Natural killer cell (primary cell): ENCODE results near the gene OSBPL1A. TPM values are rescaled to one million over a fixed set of nuclear protein-coding genes. Genes with fewer than 3 reads are reported as not detected.

ENCODE experiments used
- ATAC-seq, 3 donors: fragments of 150-1000 bp in 2 of 3; fragments of 200-7000 bp in 1 of 3; cut with Tn5 transposase; 1 replicate in 1 of 3; 2 replicates in 2 of 3; pipeline ENCODE4 v1.10.0; 2021; ENCODE audit warnings: mild to moderate bottlenecking in 2 of 3, moderate library complexity in 2 of 3
- DNase-seq, 2 donors: peaks; one replicate each; pipeline versions ENCODE4 v3.0.0 to v3.0.0-alpha.2; 2013 to 2021; ENCODE audit warnings: mixed read lengths in 1 of 2
- H3K27ac ChIP-seq: one replicate; pipeline ENCODE4 v1.5.1; 2013; ENCODE audit warnings: mild to moderate bottlenecking, low read length
- H3K27me3 ChIP-seq: one replicate; pipeline ENCODE4 v1.6.1; 2013; ENCODE audit warnings: low read length; ENCODE audit not compliant: control insufficient read depth, insufficient read depth
- H3K36me3 ChIP-seq: one replicate; pipeline ENCODE4 v1.6.1; 2013; ENCODE audit warnings: low read length; ENCODE audit not compliant: control insufficient read depth, insufficient read depth
- H3K4me1 ChIP-seq: one replicate; pipeline ENCODE4 v1.6.1; 2013; ENCODE audit warnings: low read length; ENCODE audit not compliant: control insufficient read depth, insufficient read depth
- H3K4me3 ChIP-seq: one replicate; pipeline ENCODE4 v1.5.1; 2013; ENCODE audit warnings: low read length
- H3K9me3 ChIP-seq: one replicate; pipeline ENCODE4 v1.6.1; 2013; ENCODE audit warnings: low read length; ENCODE audit not compliant: control insufficient read depth, insufficient read depth
- H3K27ac Mint-ChIP-seq, 2 donors: one replicate each; pipeline ENCODE4 v1.8.0; 2022; ENCODE audit warnings: mild to moderate bottlenecking in 2 of 2, mixed read lengths in 2 of 2, moderate library complexity in 1 of 2
- H3K27me3 Mint-ChIP-seq, 2 donors: one replicate each; pipeline ENCODE4 v1.8.0; 2022; ENCODE audit warnings: low read depth in 2 of 2, mixed read lengths in 2 of 2
- H3K36me3 Mint-ChIP-seq: one replicate; pipeline ENCODE4 v1.8.0; 2022; ENCODE audit warnings: mixed read lengths
- H3K4me1 Mint-ChIP-seq, 2 donors: one replicate each; pipeline ENCODE4 v1.8.0; 2022; ENCODE audit warnings: mixed read lengths in 2 of 2
- H3K4me3 Mint-ChIP-seq: one replicate; pipeline ENCODE4 v1.8.0; 2022; ENCODE audit warnings: mild to moderate bottlenecking, moderate library complexity, mixed read lengths
- H3K9me3 Mint-ChIP-seq, 2 donors: one replicate each; pipeline ENCODE4 v1.8.0; 2022; ENCODE audit warnings: mixed read lengths in 2 of 2
- WGBS: methylation state at CpG from one replicate; pipeline ENCODE4 v1.1.7; 2013; ENCODE audit warnings: missing lambda C conversion rate; ENCODE audit not compliant: insufficient coverage; 5-methylcytosine and 5-hydroxymethylcytosine counted together
- intact Hi-C: fragments of 100-400 bp; cut with micrococcal nuclease; formaldehyde crosslinking; loops from one replicate; pipeline ENCODE4 v1.14.2; 2022
- total RNA-seq, 4 donors: library from RNA; stranded (reverse); fragments of 120-200 nt in 1 of 4; gene quantifications; one replicate each; pipeline versions ENCODE4 v1.2.3 to v1.2.4, GENCODE V29; 2013 to 2022
- TF ChIP-seq, protein P1 (sequence below): fragments of 200-600 bp; IDR thresholded peaks from one replicate; pipeline ENCODE4 v1.8.0; 2022; ENCODE audit warnings: antibody characterized with exemption

OSBPL1A gene
- total RNA-seq, 3 donors from 2014 or later (not counting 1 experiment from before 2014, with no cell fraction given) = 1.2 to 32.5 (median 1.5) TPM

DNA sequence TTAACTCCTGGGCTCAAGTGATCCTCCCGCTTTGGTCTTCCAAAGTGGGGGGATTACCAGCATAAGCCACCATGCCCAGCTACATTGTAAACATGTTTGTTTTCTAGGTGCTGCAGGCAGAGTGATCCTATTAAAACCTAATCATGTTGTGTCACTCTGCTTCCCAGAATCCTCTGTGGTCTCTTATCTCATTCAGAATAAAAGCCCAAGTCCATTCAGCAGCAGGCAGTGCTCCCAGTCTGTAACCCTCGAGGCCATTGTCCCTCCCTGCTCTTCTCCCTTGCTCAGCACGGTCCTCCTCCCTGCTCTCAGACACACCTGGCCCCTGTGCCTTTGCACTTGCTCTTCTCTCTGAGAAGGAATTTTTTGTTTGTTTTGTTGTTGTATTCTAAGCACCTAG, 269.9 kb downstream of the OSBPL1A start:
- no peak overlapping the region for H3K27ac ChIP-seq
- Mint-ChIP-seq H3K27ac (no peak overlapping the region), H3K27me3 (no peaks in the 10 kb centered on the region), H3K36me3 (peaks cover 31% of the 10 kb centered on the region), H3K4me1 (no peaks in the 10 kb centered on the region), H3K9me3 (no peaks in the 10 kb centered on the region), H3K4me3 (no peak overlapping the region)
- DNase-seq (no peak), ATAC-seq (no peak)
- 86% methylated on average over 2 of the region's 3 CpGs for WGBS
- TF ChIP-seq, protein P1, sequence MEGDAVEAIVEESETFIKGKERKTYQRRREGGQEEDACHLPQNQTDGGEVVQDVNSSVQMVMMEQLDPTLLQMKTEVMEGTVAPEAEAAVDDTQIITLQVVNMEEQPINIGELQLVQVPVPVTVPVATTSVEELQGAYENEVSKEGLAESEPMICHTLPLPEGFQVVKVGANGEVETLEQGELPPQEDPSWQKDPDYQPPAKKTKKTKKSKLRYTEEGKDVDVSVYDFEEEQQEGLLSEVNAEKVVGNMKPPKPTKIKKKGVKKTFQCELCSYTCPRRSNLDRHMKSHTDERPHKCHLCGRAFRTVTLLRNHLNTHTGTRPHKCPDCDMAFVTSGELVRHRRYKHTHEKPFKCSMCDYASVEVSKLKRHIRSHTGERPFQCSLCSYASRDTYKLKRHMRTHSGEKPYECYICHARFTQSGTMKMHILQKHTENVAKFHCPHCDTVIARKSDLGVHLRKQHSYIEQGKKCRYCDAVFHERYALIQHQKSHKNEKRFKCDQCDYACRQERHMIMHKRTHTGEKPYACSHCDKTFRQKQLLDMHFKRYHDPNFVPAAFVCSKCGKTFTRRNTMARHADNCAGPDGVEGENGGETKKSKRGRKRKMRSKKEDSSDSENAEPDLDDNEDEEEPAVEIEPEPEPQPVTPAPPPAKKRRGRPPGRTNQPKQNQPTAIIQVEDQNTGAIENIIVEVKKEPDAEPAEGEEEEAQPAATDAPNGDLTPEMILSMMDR = no peak
- no peaks in the 10 kb centered on the region for H3K4me1 ChIP-seq
- intact Hi-C loops = no loop called here
- no peak overlapping the region for H3K4me3 ChIP-seq
- H3K27me3 ChIP-seq = no peaks in the 10 kb centered on the region
- no peaks in the 10 kb centered on the region for H3K9me3 ChIP-seq
- peaks cover 72% of the 10 kb centered on the region for H3K36me3 ChIP-seq

DNA sequence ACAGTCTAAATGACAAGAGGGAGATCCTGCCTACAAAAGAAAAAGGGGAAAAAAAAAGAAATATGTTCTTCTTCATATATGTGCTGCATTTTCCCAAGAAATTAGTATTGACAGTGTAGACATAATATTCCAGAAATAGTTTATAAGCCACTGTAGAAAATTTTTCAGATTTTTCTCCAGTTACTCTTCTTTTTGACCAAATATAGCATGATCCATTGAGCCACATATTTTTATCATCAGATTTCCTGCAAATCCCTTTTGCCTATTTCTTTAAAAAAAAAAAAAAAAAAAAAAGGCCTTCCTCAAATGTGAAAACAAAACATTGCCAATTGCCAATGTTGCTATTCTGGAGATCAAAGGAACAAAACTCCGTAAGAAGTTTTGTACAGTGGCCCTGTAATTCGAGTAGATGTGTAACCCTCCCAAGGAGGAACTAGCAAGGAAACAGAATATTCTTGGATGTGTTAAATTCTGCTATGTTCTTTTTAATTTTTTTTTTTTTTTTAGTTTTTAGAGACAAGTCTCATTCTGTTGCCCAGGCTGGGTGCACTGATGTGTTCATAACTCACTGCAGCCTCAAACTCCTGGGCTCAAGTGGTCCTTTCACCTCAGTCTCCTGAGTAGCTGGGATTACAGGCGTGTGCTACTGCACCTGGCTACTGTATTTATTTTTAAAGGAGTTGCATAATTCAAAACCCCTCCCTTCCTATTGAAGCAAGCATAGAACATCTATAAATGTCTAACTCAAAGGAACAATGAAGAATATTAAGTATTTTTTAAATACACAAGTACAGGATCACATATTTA, 271.3 kb downstream of the OSBPL1A start:
- WGBS = 92% methylated on average over 2 of the region's 3 CpGs
- no peak for ATAC-seq
- H3K4me3 Mint-ChIP-seq = no peak overlapping the region
- H3K4me3 ChIP-seq = no peak overlapping the region
- TF ChIP-seq, protein P1 = no peak
- intact Hi-C loops = no loop called here
- DNase-seq = no peak
- H3K4me1 ChIP-seq = no peaks in the 10 kb centered on the region
- no peak overlapping the region for H3K27ac ChIP-seq
- H3K27ac Mint-ChIP-seq = no peak overlapping the region
- peaks cover 25% of the 10 kb centered on the region for H3K36me3 Mint-ChIP-seq
- peaks cover 66% of the 10 kb centered on the region for H3K36me3 ChIP-seq
- no peaks in the 10 kb centered on the region for H3K27me3 ChIP-seq
- H3K9me3 Mint-ChIP-seq = no peaks in the 10 kb centered on the region
- no peaks in the 10 kb centered on the region for H3K27me3 Mint-ChIP-seq
- no peaks in the 10 kb centered on the region for H3K9me3 ChIP-seq
- H3K4me1 Mint-ChIP-seq = no peaks in the 10 kb centered on the region

DNA sequence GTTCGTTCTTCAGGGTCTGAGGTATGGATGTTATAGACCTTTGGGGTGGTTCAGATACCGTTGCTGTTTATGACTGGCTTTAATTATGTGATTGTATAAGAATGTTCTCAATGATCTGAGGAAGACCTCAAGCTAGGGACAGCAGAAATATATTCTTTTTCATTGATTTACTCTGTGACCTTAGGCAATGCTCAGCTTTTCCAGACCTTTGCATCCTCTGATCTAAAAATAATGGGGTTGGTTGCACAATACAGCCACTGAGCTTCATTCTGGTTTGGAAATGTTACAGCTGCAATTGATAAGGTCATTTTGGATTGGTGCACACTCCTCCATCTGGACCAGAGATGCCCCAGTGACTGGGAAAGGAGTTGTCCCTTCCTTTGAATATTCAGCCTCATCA, 276.0 kb downstream of the OSBPL1A start:
- Mint-ChIP-seq H3K27ac (no peak overlapping the region), H3K36me3 (peaks cover 11% of the 10 kb centered on the region), H3K4me1 (peaks cover 5 to 6% of the 10 kb centered on the region in 2 donors), H3K27me3 (no peaks in the 10 kb centered on the region), H3K4me3 (no peak overlapping the region), H3K9me3 (no peaks in the 10 kb centered on the region)
- TF ChIP-seq, protein P1 = no peak
- Histone ChIP-seq H3K4me3 (no peak overlapping the region), H3K36me3 (peaks cover 59% of the 10 kb centered on the region), H3K9me3 (no peaks in the 10 kb centered on the region), H3K27ac (no peak overlapping the region), H3K4me1 (no peaks in the 10 kb centered on the region), H3K27me3 (no peaks in the 10 kb centered on the region)
- intact Hi-C loops = no loop called here
- 100% methylated on average over 2 of the region's 2 CpGs for WGBS
- ATAC-seq (no peak), DNase-seq (no peak)

DNA sequence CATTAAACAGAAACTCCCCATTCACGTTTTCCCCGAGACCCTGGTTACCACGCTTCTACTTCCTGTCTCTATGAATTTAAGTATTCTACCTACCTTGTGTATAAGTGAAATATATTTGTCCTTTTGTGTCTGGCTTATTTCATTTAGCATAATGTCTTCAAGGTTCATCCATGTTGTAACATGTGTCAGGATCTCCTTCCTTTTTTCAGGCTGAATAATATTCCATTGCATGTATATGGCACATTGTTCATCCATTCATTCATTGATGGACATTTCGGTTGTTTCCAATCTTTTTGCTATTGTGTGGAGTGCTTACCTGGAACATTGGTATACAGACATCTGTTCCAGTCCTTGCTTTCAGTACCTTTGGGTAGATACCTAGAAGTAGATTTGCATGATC, 276.9 kb downstream of the OSBPL1A start:
- Mint-ChIP-seq H3K36me3 (peaks cover 7% of the 10 kb centered on the region), H3K4me1 (peaks cover 11 to 12% of the 10 kb centered on the region in 2 donors), H3K9me3 (no peaks in the 10 kb centered on the region), H3K27me3 (no peaks in the 10 kb centered on the region), H3K27ac (no peak overlapping the region), H3K4me3 (no peak overlapping the region)
- Histone ChIP-seq H3K9me3 (no peaks in the 10 kb centered on the region), H3K27me3 (no peaks in the 10 kb centered on the region), H3K4me1 (peaks cover 5% of the 10 kb centered on the region), H3K27ac (no peak overlapping the region), H3K4me3 (no peak overlapping the region), H3K36me3 (peaks cover 56% of the 10 kb centered on the region)
- TF ChIP-seq, protein P1 = no peak
- intact Hi-C loops = no loop called here
- no peak for ATAC-seq
- WGBS = 83% methylated on average over 2 of the region's 4 CpGs
- no peak for DNase-seq
